ENCODE data around the gene MYO9A.
"Not testable (repeated sequence)": the region's sequence is repeated elsewhere in the genome, so short reads cannot be mapped to it uniquely, and the experiment has no call there.

MYO9A gene

DNA sequence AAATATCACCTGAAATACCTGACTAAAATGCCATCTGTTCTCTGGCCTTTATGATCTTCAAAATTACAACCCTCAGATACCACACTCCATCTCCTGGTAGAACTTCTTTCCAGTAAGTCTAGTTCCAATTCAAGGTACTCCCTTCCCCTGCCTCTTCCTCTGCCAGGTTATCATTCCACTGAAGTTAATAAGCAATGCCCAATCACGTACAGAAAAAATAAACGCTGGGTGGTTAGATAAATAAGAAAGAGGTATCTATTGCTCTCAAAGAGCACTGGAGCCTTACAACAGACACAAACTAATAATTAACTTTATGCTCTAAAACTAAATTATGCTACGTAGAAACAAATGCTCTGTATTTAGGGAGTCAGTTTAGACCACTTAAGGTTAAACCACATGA, 112.5 kb downstream of the MYO9A start:
- H3K9ac ChIP-seq (ENCODE audit: low read depth, low read length) = no peak overlapping the region
- H3K27ac ChIP-seq (ENCODE audit: low read depth, low read length) = no peak overlapping the region
- no peaks in the 10 kb centered on the region for H3K9me3 ChIP-seq (ENCODE audit: insufficient read depth, low read depth, low read length)
- H3K4me1 ChIP-seq (ENCODE audit: insufficient read depth, low read length) = no peaks in the 10 kb centered on the region
- WGBS = 86% methylated on average over 1 of the region's 3 CpGs
- H3K27me3 ChIP-seq (ENCODE audit: insufficient read depth, low read length) = no peaks in the 10 kb centered on the region
- H3K4me3 ChIP-seq (ENCODE audit: low read length) = no peak overlapping the region
- peaks cover 24% of the 10 kb centered on the region for H3K36me3 ChIP-seq (ENCODE audit: insufficient read depth, low read length)

DNA sequence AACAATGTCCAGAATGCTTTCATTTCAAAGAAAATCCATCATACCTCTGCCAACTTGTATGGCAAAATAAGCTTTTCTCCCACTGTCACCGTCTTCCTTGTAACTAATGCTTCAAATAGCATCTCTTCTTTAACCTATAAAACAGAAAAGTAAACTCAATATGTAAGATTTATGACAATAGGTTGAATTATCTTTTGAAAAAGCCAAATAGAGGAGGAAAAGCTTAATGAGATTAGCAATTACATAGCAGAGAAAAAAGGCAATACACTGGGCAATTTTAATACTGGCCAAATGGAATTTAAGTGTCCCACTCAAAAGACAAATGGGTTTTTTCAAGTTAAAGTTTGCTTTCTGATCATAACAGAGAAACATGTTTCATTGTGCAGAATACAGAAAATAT, 118.1 kb downstream of the MYO9A start:
- WGBS = 87% methylated on average over 1 of the region's 1 CpG
- Histone ChIP-seq H3K4me1 (ENCODE audit: insufficient read depth, low read length) (no peaks in the 10 kb centered on the region), H3K27me3 (ENCODE audit: insufficient read depth, low read length) (no peaks in the 10 kb centered on the region), H3K9ac (ENCODE audit: low read depth, low read length) (no peak overlapping the region), H3K27ac (ENCODE audit: low read depth, low read length) (no peak overlapping the region), H3K4me3 (ENCODE audit: low read length) (no peak overlapping the region), H3K36me3 (ENCODE audit: insufficient read depth, low read length) (peaks cover 11% of the 10 kb centered on the region; the same call in 1 of the 2 replicates), H3K9me3 (ENCODE audit: insufficient read depth, low read depth, low read length) (no peaks in the 10 kb centered on the region)

DNA sequence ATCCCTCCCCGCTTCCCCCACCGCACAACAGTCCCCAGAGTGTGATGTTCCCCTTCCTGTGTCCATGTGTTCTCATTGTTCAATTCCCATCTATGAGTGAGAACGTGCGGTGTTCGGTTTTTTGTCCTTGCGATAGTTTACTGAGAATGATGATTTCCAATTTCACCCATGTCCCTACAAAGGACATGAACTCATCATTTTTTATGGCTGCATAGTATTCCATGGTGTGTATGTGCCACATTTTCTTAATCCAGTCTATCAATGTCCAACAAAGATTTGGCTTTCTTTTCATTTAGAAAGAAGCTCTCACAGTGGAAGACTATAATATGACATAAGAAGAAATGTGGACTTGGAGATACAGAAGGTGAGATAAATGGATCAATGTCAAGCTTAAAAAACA, 119.2 kb downstream of the MYO9A start:
- H3K27me3 ChIP-seq (ENCODE audit: insufficient read depth, low read length); H3K9ac ChIP-seq (ENCODE audit: low read depth, low read length); H3K27ac ChIP-seq (ENCODE audit: low read depth, low read length); H3K9me3 ChIP-seq (ENCODE audit: insufficient read depth, low read depth, low read length); H3K4me3 ChIP-seq (ENCODE audit: low read length); H3K4me1 ChIP-seq (ENCODE audit: insufficient read depth, low read length): not testable (repeated sequence)
- peaks cover 11% of the 10 kb centered on the region; the same call in 1 of the 2 replicates for H3K36me3 ChIP-seq (ENCODE audit: insufficient read depth, low read length)
- WGBS = 100% methylated on average over 4 of the region's 6 CpGs

DNA sequence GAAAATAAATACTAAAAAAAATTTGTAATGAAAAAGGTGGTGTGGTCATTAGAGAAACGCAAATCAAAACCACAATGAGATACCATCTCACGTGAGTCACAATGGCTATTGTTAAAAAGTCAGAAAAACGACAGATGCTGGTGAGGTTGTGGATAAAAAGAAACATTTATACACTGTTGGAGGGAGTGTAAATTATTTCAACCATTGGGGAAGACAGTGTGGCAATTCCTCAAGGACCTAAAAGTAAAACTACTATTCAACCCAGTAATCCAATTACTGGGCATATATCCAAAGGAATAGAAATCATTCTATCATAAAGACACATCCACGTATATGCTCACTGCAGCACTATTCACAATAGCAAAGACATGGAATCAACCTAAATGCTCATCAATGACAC, 120.3 kb downstream of the MYO9A start:
- WGBS = 93% methylated on average over 4 of the region's 4 CpGs

DNA sequence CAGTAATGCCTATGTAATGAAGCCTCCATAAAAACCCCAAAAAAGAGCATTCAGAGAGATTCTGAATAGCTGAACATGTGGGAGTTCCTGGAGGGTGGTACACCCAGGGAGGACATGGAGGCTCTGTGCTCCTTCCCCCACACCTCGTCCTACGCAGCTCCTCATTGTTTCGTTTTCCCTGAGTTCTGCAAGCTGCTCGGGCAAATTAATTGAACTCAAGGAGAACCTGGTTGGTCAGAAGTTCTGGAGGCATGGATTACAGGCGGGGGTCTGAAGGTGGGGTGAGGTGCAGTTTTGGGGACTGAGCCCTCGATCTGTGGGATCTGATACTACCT, 142.2 kb downstream of the MYO9A start:
- no peak overlapping the region for H3K27ac ChIP-seq (ENCODE audit: low read depth, low read length)
- WGBS = 75% methylated on average over 6 of the region's 6 CpGs
- H3K9me3 ChIP-seq (ENCODE audit: insufficient read depth, low read depth, low read length) = no peaks in the 10 kb centered on the region
- no peak overlapping the region for H3K9ac ChIP-seq (ENCODE audit: low read depth, low read length)
- no peaks in the 10 kb centered on the region for H3K27me3 ChIP-seq (ENCODE audit: insufficient read depth, low read length)
- no peaks in the 10 kb centered on the region for H3K36me3 ChIP-seq (ENCODE audit: insufficient read depth, low read length)
- H3K4me1 ChIP-seq (ENCODE audit: insufficient read depth, low read length) = no peaks in the 10 kb centered on the region
- H3K4me3 ChIP-seq (ENCODE audit: low read length) = no peak overlapping the region

More for the DNA sequence above, 120.3 kb downstream of the MYO9A start:
- no peaks in the 10 kb centered on the region for H3K9me3 ChIP-seq (ENCODE audit: insufficient read depth, low read depth, low read length)
- no peaks in the 10 kb centered on the region for H3K4me1 ChIP-seq (ENCODE audit: insufficient read depth, low read length)
- H3K27ac ChIP-seq (ENCODE audit: low read depth, low read length) = no peak overlapping the region
- no peaks in the 10 kb centered on the region for H3K27me3 ChIP-seq (ENCODE audit: insufficient read depth, low read length)
- no peak overlapping the region for H3K9ac ChIP-seq (ENCODE audit: low read depth, low read length)
- H3K36me3 ChIP-seq (ENCODE audit: insufficient read depth, low read length) = peaks cover 11% of the 10 kb centered on the region; the same call in 1 of the 2 replicates
- H3K4me3 ChIP-seq (ENCODE audit: low read length) = no peak overlapping the region

DNA sequence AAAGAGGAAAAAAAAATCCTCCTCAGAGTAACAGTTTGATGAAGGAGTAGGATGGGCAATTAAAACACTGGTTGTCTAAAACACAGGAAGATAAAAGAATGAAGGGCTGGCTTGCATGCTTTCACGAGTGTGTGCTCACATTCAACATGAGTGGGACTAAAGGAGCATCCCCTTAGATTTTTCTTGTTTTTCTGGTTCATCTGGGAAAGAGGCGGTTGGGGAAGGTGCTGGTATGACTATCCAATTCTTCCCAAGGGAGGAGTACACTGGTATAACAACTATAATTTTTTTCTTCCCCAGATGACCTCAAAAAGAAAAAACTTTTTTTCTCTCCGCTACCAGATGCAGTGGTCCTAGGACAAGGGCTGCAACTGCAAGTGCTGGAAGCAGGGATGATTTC, 143.7 kb downstream of the MYO9A start:
- no peaks in the 10 kb centered on the region for H3K4me1 ChIP-seq (ENCODE audit: insufficient read depth, low read length)
- H3K9ac ChIP-seq (ENCODE audit: low read depth, low read length) = no peak overlapping the region
- no peak overlapping the region for H3K4me3 ChIP-seq (ENCODE audit: low read length)
- H3K36me3 ChIP-seq (ENCODE audit: insufficient read depth, low read length) = no peaks in the 10 kb centered on the region
- no peaks in the 10 kb centered on the region for H3K27me3 ChIP-seq (ENCODE audit: insufficient read depth, low read length)
- no peak overlapping the region for H3K27ac ChIP-seq (ENCODE audit: low read depth, low read length)
- 87% methylated on average over 2 of the region's 3 CpGs for WGBS
- H3K9me3 ChIP-seq (ENCODE audit: insufficient read depth, low read depth, low read length) = no peaks in the 10 kb centered on the region

DNA sequence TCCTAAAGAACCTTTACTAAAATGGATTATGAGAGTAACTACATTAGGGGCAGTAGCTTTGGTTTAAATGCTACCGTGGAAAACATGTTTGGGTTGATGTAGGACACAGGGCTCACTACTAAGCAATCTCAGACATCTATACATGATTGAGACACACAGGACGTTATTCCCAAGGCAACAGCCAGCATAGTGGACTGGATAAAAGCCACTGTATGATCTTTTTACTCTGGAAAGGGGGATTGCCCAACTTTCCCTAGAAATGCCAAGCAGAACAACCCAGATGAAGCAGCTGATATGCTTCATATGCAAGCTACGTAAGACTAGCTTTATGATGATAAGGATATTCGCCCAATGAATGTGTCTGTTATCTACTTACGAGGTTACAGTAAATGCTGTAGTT, 144.6 kb downstream of the MYO9A start:
- 98% methylated on average over 5 of the region's 5 CpGs for WGBS
- no peaks in the 10 kb centered on the region for H3K27me3 ChIP-seq (ENCODE audit: insufficient read depth, low read length)
- no peak overlapping the region for H3K27ac ChIP-seq (ENCODE audit: low read depth, low read length)

DNA sequence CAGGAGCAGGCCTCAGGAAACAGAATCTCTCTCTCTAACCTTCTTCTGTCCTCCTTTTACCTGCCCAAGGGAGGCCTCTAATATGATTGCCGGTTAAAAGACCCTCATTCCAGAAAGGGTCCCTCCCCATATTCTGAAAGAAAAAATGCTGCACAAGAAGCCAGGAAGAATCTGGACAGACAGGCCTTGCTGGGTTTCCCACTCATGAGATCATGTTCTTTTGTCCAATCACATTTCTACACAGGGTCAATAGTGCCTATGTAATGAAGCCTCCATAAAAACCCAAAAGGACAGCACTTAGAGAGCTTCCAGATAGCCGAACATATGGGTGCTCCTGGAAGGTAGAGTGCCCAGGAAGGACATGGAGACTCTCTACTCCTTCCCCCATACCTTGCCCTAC, 146.0 kb downstream of the MYO9A start:
- WGBS = 98% methylated on average over 2 of the region's 2 CpGs
- no peak overlapping the region for H3K27ac ChIP-seq (ENCODE audit: low read depth, low read length)
- no peaks in the 10 kb centered on the region for H3K27me3 ChIP-seq (ENCODE audit: insufficient read depth, low read length)
- no peaks in the 10 kb centered on the region for H3K9me3 ChIP-seq (ENCODE audit: insufficient read depth, low read depth, low read length)
- no peak overlapping the region for H3K9ac ChIP-seq (ENCODE audit: low read depth, low read length)
- no peaks in the 10 kb centered on the region for H3K36me3 ChIP-seq (ENCODE audit: insufficient read depth, low read length)
- H3K4me3 ChIP-seq (ENCODE audit: low read length) = no peak overlapping the region
- H3K4me1 ChIP-seq (ENCODE audit: insufficient read depth, low read length) = no peaks in the 10 kb centered on the region

More for the DNA sequence above, 144.6 kb downstream of the MYO9A start:
- Histone ChIP-seq H3K36me3 (ENCODE audit: insufficient read depth, low read length) (no peaks in the 10 kb centered on the region), H3K4me3 (ENCODE audit: low read length) (no peak overlapping the region), H3K9me3 (ENCODE audit: insufficient read depth, low read depth, low read length) (no peaks in the 10 kb centered on the region), H3K9ac (ENCODE audit: low read depth, low read length) (no peak overlapping the region), H3K4me1 (ENCODE audit: insufficient read depth, low read length) (no peaks in the 10 kb centered on the region)

DNA sequence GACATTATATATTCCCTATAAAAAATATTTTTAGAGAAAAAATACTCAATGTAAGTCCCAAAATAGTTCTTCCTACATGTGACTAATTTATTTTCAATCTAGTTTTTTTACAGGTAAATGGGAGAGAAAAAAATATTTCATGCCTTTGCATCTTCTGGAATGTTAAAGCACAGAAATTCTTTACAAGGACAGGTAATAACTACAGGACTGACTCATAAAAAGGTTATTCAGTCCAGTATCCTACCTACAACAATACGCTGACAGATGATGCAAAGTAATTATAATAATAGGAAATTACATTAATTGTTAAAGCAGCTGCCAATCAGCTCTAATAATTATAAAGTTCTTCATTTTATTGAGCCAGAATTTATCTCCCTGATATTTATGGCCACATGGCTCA, 147.5 kb downstream of the MYO9A start:
- no peak overlapping the region for H3K27ac ChIP-seq (ENCODE audit: low read depth, low read length)
- no peaks in the 10 kb centered on the region for H3K4me1 ChIP-seq (ENCODE audit: insufficient read depth, low read length)
- no CpG with 5 or more reads among the region's 1 CpG for WGBS

DNA sequence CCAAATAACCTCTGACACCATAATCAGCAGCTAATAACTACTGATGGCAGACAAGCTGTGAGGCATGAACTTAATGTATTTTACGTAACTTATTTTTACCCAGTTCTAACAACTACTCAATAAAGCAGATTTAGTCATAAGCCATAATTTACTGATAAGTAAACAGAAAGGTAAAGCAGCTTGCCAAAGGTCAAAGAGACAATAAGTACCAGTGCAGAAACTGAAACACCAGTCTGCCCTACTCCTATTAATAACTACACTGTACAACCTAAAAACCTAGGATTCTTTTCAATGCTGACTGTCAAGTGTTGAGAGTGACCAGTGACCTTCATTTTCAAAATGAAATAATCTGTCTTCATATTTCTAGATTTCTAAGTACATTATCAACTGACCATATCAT, 155.4 kb downstream of the MYO9A start:
- Histone ChIP-seq H3K36me3 (ENCODE audit: insufficient read depth, low read length) (no peaks in the 10 kb centered on the region), H3K27me3 (ENCODE audit: insufficient read depth, low read length) (no peaks in the 10 kb centered on the region), H3K9me3 (ENCODE audit: insufficient read depth, low read depth, low read length) (no peaks in the 10 kb centered on the region), H3K9ac (ENCODE audit: low read depth, low read length) (no peak overlapping the region), H3K4me3 (ENCODE audit: low read length) (no peak overlapping the region), H3K27ac (ENCODE audit: low read depth, low read length) (no peak overlapping the region), H3K4me1 (ENCODE audit: insufficient read depth, low read length) (no peaks in the 10 kb centered on the region)
- 100% methylated on average over 1 of the region's 1 CpG for WGBS

More for the DNA sequence above, 147.5 kb downstream of the MYO9A start:
- H3K27me3 ChIP-seq (ENCODE audit: insufficient read depth, low read length) = no peaks in the 10 kb centered on the region
- no peaks in the 10 kb centered on the region for H3K9me3 ChIP-seq (ENCODE audit: insufficient read depth, low read depth, low read length)
- no peak overlapping the region for H3K4me3 ChIP-seq (ENCODE audit: low read length)
- no peak overlapping the region for H3K9ac ChIP-seq (ENCODE audit: low read depth, low read length)
- no peaks in the 10 kb centered on the region for H3K36me3 ChIP-seq (ENCODE audit: insufficient read depth, low read length)

DNA sequence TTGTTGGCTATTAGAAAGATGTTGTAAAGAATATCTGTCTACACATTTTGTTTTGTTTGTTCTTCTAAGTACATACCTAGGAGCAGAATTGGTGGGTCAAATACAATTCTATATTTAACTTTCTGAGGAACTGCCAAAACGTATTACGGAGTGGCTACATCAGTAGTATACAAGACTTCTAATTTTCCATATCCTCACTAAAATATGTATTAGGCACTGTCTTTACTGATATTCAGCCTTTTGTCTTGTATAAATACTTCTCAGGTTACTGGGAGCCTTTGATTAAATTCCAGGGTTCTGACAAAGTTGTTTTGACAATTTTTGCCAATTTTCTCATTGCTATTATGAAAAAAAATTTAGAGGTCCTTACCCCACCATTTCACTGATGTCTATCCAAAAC, 160.9 kb downstream of the MYO9A start:
- H3K4me3 ChIP-seq (ENCODE audit: low read length) = no peak overlapping the region
- H3K27ac ChIP-seq (ENCODE audit: low read depth, low read length) = no peak overlapping the region
- no peaks in the 10 kb centered on the region for H3K27me3 ChIP-seq (ENCODE audit: insufficient read depth, low read length)
- no peak overlapping the region for H3K9ac ChIP-seq (ENCODE audit: low read depth, low read length)
- no peaks in the 10 kb centered on the region for H3K4me1 ChIP-seq (ENCODE audit: insufficient read depth, low read length)
- 94% methylated on average over 2 of the region's 2 CpGs for WGBS
- H3K36me3 ChIP-seq (ENCODE audit: insufficient read depth, low read length) = no peaks in the 10 kb centered on the region
- H3K9me3 ChIP-seq (ENCODE audit: insufficient read depth, low read depth, low read length) = no peaks in the 10 kb centered on the region

DNA sequence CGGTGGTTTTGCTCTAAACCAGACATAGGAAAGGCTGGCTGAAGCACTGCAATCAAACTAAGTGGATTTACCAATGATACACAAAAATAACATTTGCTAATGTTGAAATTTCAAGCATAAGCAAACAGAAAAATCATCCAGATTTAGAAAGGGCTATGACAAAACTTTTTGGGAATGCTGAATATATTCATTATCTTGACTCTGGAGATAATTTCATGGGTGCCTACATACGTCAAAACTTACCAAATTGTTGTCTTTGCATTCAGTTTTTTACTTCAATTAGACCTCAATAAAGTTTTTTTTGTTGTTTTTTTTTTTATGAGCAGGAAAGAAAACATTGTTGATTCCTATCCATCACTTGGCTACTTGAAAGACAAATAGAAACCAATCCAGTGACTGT, 166.8 kb downstream of the MYO9A start:
- no peaks in the 10 kb centered on the region for H3K9me3 ChIP-seq (ENCODE audit: insufficient read depth, low read depth, low read length)
- no peaks in the 10 kb centered on the region for H3K4me1 ChIP-seq (ENCODE audit: insufficient read depth, low read length)
- no peaks in the 10 kb centered on the region for H3K36me3 ChIP-seq (ENCODE audit: insufficient read depth, low read length)
- H3K4me3 ChIP-seq (ENCODE audit: low read length) = no peak overlapping the region
- 99% methylated on average over 2 of the region's 2 CpGs for WGBS
- no peaks in the 10 kb centered on the region for H3K27me3 ChIP-seq (ENCODE audit: insufficient read depth, low read length)
- H3K9ac ChIP-seq (ENCODE audit: low read depth, low read length) = no peak overlapping the region
- H3K27ac ChIP-seq (ENCODE audit: low read depth, low read length) = no peak overlapping the region
